Measurements from ENCODE around the gene CD47. TPM values are rescaled to one million over a fixed set of nuclear protein-coding genes. Genes with fewer than 3 reads are reported as not detected.

The CD47 gene
- polyA plus RNA-seq, 1 experiment, result 13.4 TPM

DNA sequence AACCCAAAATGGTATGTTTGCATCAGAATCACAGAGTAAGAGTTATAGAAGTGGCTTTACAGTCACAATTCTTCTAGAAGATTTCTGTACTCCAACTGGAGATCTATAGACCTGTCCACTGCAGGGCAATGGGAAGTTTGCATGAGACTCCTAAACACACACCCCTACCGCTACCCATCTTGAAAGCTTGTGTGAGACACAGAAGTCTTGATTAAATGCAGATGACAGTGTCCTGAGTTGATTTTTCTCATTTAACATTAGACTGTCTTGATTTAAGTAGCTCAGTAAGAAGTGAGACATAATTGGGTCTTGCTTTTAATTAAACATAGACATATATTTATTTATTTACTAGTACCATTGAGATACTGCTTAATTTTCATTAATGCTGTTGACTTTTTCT lies 54.4 kb downstream of the CD47 start:
- TF ChIP-seq, protein P1, sequence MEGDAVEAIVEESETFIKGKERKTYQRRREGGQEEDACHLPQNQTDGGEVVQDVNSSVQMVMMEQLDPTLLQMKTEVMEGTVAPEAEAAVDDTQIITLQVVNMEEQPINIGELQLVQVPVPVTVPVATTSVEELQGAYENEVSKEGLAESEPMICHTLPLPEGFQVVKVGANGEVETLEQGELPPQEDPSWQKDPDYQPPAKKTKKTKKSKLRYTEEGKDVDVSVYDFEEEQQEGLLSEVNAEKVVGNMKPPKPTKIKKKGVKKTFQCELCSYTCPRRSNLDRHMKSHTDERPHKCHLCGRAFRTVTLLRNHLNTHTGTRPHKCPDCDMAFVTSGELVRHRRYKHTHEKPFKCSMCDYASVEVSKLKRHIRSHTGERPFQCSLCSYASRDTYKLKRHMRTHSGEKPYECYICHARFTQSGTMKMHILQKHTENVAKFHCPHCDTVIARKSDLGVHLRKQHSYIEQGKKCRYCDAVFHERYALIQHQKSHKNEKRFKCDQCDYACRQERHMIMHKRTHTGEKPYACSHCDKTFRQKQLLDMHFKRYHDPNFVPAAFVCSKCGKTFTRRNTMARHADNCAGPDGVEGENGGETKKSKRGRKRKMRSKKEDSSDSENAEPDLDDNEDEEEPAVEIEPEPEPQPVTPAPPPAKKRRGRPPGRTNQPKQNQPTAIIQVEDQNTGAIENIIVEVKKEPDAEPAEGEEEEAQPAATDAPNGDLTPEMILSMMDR (IDR thresholded peaks at IDR 0.05; ENCODE audit: insufficient read depth, low read depth, low read length), result no peak
- Histone ChIP-seq H3K27me3 (ENCODE audit: control insufficient read depth, insufficient read depth, low read length) (no peaks in the 10 kb centered on the region), H3K4me3 (ENCODE audit: low read depth, low read length) (no peak overlapping the region), H3K36me3 (ENCODE audit: control insufficient read depth, insufficient read depth, low read length) (no peaks in the 10 kb centered on the region)
- DNase-seq (ENCODE audit: low read depth), result no peak
- CTCF ChIA-PET, result interaction anchor here (1.6 kb wide), 1 partner anchor 12 kb away, joined by 3 read pairs; no protein-coding TSS in a partner anchor
- POLR2A ChIA-PET, result interaction anchor here (0.6 kb wide), 1 partner anchor 33 kb away, joined by 13 read pairs; no protein-coding TSS in a partner anchor

DNA sequence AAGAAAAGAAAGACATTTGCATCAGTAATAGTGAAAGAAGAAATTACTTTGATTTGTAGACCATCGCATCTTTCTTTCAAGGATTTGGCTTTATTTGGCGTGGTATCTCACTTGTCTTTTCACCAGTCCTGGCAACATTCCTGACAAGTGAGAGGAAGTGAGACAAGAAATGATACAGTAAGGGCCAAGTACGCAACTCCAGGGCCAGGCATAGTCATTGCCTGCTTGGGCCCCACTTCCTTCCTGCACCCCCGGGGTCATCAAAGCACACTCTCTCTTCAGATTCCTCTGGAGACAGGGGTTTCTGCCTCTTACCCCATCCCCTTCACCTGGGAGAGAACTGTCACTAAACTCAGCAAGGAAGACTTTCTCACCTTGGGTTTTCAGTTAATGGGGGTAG lies 55.1 kb downstream of the CD47 start:
- ChIA-PET POLR2A (no interaction called here), CTCF (no interaction called here)
- no peak for DNase-seq (ENCODE audit: low read depth)
- Histone ChIP-seq H3K36me3 (ENCODE audit: control insufficient read depth, insufficient read depth, low read length) (no peaks in the 10 kb centered on the region), H3K4me3 (ENCODE audit: low read depth, low read length) (no peak overlapping the region), H3K27me3 (ENCODE audit: control insufficient read depth, insufficient read depth, low read length) (no peaks in the 10 kb centered on the region)
- TF ChIP-seq, protein P1 (IDR thresholded peaks at IDR 0.05; ENCODE audit: insufficient read depth, low read depth, low read length), result no peak

DNA sequence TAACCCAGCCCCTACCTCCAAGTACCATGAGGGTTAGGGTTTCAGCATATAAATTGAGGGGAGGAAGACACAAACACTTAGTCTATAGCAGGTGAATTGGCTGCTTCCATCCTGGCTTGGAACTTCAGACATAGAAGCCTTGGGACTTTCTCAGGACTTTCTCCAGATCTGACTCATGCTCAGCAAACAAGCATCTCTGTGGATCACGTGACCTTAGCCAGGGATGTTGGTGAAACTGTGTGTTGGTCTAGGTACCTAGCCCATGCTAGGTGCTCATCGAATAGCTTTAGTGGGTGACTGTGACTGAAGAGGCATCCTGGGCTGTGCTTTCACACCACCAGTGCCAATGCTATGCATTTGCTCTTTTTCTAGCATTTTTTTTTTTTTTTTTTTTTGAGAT lies 58.9 kb downstream of the CD47 start:
- CTCF ChIA-PET, result no interaction called here

DNA sequence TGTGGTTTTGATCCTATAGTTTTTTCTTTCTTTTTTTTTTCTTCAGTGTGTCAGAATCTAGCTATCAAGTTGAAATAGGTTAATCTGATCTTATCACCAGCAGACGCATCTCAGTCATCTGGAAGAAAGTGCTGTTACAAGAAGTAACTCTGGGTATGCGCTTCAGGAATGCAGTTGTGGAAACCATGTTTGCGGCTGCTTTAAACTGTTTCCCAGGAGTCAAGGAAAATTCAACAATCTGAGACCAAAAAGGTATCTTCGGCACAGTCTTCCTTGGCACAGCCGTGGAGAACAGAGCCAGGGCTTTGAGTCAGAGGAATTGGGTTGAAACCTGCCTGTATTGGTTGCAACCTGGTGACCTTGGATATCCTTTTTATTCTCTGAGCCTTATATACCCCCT lies 59.9 kb downstream of the CD47 start:
- Histone ChIP-seq H3K27me3 (ENCODE audit: control insufficient read depth, insufficient read depth, low read length) (no peaks in the 10 kb centered on the region), H3K36me3 (ENCODE audit: control insufficient read depth, insufficient read depth, low read length) (no peaks in the 10 kb centered on the region), H3K4me3 (ENCODE audit: low read depth, low read length) (no peak overlapping the region)
- TF ChIP-seq, protein P1 (IDR thresholded peaks at IDR 0.05; ENCODE audit: insufficient read depth, low read depth, low read length), result no peak
- POLR2A ChIA-PET, result no interaction called here
- DNase-seq (ENCODE audit: low read depth), result no peak
- CTCF ChIA-PET, result no interaction called here

More for the DNA sequence above, 58.9 kb downstream of the CD47 start:
- H3K27me3 ChIP-seq (ENCODE audit: control insufficient read depth, insufficient read depth, low read length), result no peaks in the 10 kb centered on the region
- no peak for DNase-seq (ENCODE audit: low read depth)
- TF ChIP-seq, protein P1 (IDR thresholded peaks at IDR 0.05; ENCODE audit: insufficient read depth, low read depth, low read length), result no peak
- H3K4me3 ChIP-seq (ENCODE audit: low read depth, low read length), result no peak overlapping the region
- POLR2A ChIA-PET, result no interaction called here
- H3K36me3 ChIP-seq (ENCODE audit: control insufficient read depth, insufficient read depth, low read length), result no peaks in the 10 kb centered on the region

DNA sequence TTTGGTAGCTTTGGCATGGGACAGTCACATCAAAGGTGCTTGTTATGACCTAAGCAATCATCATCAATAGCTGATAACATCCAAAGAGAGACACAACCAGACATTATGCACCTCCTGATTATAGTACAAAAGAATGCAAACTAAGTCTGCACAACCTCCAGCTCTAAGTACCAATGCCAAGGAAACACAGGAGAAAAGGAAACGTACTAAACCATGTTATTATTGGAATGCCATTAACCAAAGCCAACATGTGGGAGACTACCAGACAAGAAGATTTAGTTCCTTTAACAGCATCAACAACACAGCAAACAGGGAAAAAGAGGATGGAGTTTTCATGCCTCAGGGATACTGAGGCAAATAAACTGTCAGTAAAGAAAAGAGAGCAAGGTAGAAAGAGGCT lies 61.4 kb downstream of the CD47 start:
- Histone ChIP-seq H3K27me3 (ENCODE audit: control insufficient read depth, insufficient read depth, low read length) (no peaks in the 10 kb centered on the region), H3K36me3 (ENCODE audit: control insufficient read depth, insufficient read depth, low read length) (no peaks in the 10 kb centered on the region), H3K4me3 (ENCODE audit: low read depth, low read length) (no peak overlapping the region)
- ChIA-PET CTCF (no interaction called here), POLR2A (no interaction called here)
- DNase-seq (ENCODE audit: low read depth), result no peak
- TF ChIP-seq, protein P1 (IDR thresholded peaks at IDR 0.05; ENCODE audit: insufficient read depth, low read depth, low read length), result no peak

Measured in BJ (cell line).